Parathyroid adenoma (tissue), 2 donors: ENCODE measurements around the gene ALDH16A1.
A peak's percentile ranks its signal among the peaks of the same experiment; 100 is the strongest.

Experiments
- H2AFZ ChIP-seq: fragments of 300-600 bp; sonication (generic); one replicate; pipeline ENCODE4 v1.7.0; 2017; ENCODE audit warnings: antibody characterized with exemption, mild to moderate bottlenecking
- H3K27ac ChIP-seq: fragments of 300-600 bp; sonication (generic); one replicate; pipeline ENCODE4 v1.7.0; 2017
- H3K27me3 ChIP-seq: fragments of 300-600 bp; sonication (generic); one replicate; pipeline ENCODE4 v1.7.0; 2017; ENCODE audit warnings: low read length; ENCODE audit not compliant: control insufficient read depth, insufficient read depth
- H3K36me3 ChIP-seq: fragments of 300-600 bp; sonication (generic); one replicate; pipeline ENCODE4 v1.7.0; 2017; ENCODE audit warnings: low read length; ENCODE audit not compliant: control insufficient read depth, insufficient read depth
- H3K4me1 ChIP-seq: fragments of 300-600 bp; sonication (generic); one replicate; pipeline ENCODE4 v1.7.0; 2017; ENCODE audit warnings: control low read depth
- H3K4me2 ChIP-seq: fragments of 300-600 bp; sonication (generic); one replicate; pipeline ENCODE4 v1.7.0; 2017; ENCODE audit warnings: low read length
- H3K4me3 ChIP-seq: fragments of 300-600 bp; sonication (generic); one replicate; pipeline ENCODE4 v1.7.0; 2017; ENCODE audit warnings: low read depth, low read length
- H3K79me2 ChIP-seq: fragments of 300-600 bp; sonication (generic); one replicate; pipeline ENCODE4 v1.7.0; 2017; ENCODE audit warnings: control low read depth
- H3K9ac ChIP-seq: fragments of 300-600 bp; sonication (generic); one replicate; pipeline ENCODE4 v1.7.0; 2017; ENCODE audit warnings: mild to moderate bottlenecking
- H3K9me3 ChIP-seq: fragments of 300-600 bp; sonication (generic); one replicate; pipeline ENCODE4 v1.7.0; 2017; ENCODE audit warnings: low read length; ENCODE audit not compliant: control insufficient read depth
- TF ChIP-seq, protein P1 (sequence below): fragments of 300-600 bp; sonication (generic); IDR thresholded peaks from one replicate; pipeline ENCODE4 v1.7.0; 2017; ENCODE audit warnings: antibody characterized with exemption, mild to moderate bottlenecking
- donor health status: primary hyperparathyroidism.

ALDH16A1 gene

DNA sequence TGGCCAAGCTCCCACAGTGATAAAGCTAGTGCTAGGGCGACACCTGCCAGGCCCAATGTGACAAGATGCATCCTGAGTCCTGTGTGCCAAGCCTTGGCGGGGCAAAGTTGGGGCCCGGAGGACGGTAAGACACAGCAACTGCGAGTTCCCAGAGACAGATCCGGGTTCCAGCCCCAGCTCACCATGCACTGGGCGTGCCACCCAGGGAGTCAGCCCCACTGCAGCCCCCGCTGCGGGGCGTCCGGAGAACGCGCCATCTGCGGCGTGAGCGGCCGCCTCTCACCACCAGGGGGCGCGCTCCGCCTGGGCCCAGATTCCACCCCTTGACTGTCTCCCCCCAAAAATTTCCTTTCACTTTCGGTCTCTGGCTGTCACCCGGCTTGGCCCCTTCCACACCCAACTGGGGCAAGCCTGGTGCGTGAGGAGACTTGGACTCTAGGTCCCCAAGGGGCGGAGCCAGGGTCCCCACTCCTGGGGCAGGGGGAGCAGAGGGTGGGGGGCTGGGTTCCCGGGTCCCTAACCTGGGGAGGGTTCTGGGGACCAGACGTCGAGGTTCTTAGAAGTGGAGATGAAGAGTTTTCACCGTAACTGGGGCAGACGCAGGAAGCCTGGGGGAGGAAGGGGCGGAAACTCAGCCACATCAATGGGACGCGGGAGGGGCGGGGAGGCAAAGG, 21.0 kb downstream of the ALDH16A1 start, which contains the start of gene FLT3LG:
TSS of gene FLT3LG (plus strand) at position 348 of the 674 bp plus-strand sequence. CDS start 425 bp downstream, outside the sequence.
- H3K4me1 ChIP-seq, result peaks cover 4% of the 10 kb centered on the region
- peak within 1 kb of the TSS; percentile 99 for H3K4me2 ChIP-seq
- no peaks in the 10 kb centered on the region for H3K36me3 ChIP-seq
- H3K27me3 ChIP-seq, result no peaks in the 10 kb centered on the region
- H3K79me2 ChIP-seq, result no peaks in the 10 kb centered on the region
- peak within 1 kb of the TSS; percentile 25 for H3K9ac ChIP-seq
- H2AFZ ChIP-seq, result peak within 1 kb of the TSS; percentile 79
- no peaks in the 10 kb centered on the region for H3K9me3 ChIP-seq
- TF ChIP-seq, protein P1, sequence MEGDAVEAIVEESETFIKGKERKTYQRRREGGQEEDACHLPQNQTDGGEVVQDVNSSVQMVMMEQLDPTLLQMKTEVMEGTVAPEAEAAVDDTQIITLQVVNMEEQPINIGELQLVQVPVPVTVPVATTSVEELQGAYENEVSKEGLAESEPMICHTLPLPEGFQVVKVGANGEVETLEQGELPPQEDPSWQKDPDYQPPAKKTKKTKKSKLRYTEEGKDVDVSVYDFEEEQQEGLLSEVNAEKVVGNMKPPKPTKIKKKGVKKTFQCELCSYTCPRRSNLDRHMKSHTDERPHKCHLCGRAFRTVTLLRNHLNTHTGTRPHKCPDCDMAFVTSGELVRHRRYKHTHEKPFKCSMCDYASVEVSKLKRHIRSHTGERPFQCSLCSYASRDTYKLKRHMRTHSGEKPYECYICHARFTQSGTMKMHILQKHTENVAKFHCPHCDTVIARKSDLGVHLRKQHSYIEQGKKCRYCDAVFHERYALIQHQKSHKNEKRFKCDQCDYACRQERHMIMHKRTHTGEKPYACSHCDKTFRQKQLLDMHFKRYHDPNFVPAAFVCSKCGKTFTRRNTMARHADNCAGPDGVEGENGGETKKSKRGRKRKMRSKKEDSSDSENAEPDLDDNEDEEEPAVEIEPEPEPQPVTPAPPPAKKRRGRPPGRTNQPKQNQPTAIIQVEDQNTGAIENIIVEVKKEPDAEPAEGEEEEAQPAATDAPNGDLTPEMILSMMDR, result peak; percentile 99
- peak within 1 kb of the TSS; percentile 42 for H3K27ac ChIP-seq
- peak within 1 kb of the TSS; percentile 99 for H3K4me3 ChIP-seq

DNA sequence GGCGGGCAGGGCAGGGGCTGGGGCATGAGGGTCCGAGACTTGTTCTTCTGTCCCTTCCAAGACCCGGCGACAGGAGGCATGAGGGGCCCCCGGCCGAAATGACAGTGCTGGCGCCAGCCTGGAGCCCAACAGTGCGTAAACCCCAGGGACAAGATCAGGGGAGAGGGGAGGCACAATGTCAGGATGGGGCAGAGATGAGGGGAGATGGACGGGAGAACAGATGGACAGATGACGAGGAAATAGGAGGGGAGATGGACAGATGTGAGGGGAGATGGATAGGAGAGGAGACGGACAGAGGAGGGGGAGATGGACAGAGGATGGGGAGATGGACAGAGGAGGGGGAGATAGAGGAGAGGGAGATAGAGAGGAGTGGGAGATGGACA, 21.5 kb downstream of the ALDH16A1 start:
- H3K4me3 ChIP-seq, result peak overlapping the region; percentile 99
- H3K27ac ChIP-seq, result peak overlapping the region; percentile 42
- H3K9me3 ChIP-seq, result no peaks in the 10 kb centered on the region
- peak overlapping the region; percentile 99 for H3K4me2 ChIP-seq
- peak overlapping the region; percentile 79 for H2AFZ ChIP-seq
- no peaks in the 10 kb centered on the region for H3K27me3 ChIP-seq
- H3K36me3 ChIP-seq, result no peaks in the 10 kb centered on the region
- peaks cover 4% of the 10 kb centered on the region for H3K4me1 ChIP-seq
- H3K9ac ChIP-seq, result no peak overlapping the region
- TF ChIP-seq, protein P1, result no peak
- no peaks in the 10 kb centered on the region for H3K79me2 ChIP-seq

GRCh38 chr19:49475191-49475917, 22.3 kb downstream of the ALDH16A1 start:
- no peak overlapping the region for H3K4me2 ChIP-seq
- H3K36me3 ChIP-seq, result no peaks in the 10 kb centered on the region

DNA sequence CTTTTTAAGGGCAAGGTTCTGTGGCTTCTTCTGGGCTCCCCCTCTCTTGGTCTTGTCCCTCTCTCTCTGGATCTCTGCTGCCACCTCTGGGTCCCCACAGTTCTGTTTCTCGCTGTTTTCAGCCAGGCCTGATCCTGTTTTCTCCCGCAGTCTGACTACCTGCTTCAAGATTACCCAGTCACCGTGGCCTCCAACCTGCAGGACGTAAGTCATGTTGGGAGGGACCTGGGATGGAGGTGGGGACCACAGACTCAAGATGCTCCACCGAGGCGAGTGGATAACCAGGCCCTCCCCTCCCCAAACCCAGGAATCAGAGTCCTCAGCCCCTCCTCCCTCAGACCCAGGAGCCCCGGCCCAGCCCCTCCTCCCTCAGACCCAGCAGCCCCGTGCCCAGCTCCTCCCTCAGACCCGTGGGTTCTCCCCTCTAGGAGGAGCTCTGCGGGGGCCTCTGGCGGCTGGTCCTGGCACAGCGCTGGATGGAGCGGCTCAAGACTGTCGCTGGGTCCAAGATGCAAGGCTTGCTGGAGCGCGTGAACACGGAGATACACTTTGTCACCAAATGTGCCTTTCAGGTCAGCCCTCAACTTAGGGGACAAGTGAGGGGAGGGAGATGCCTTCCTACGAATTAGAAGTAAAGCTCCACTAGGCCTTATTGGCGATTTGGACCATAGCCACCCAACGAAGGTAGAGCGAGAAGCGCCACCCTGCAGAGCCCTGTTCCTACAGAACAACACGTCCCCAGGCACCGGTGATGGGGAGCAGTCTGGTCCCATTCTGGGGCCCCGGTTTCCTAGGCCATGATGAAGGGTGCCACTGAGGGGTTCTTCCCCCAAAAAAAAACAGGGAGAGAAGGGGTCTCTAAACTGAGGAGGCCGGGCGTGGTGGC, 23.2 kb downstream of the ALDH16A1 start:
- Histone ChIP-seq H3K27ac (no peak overlapping the region), H3K4me3 (no peak overlapping the region), H3K27me3 (no peaks in the 10 kb centered on the region), H3K4me1 (peaks cover 4% of the 10 kb centered on the region), H3K4me2 (no peak overlapping the region), H3K9me3 (no peaks in the 10 kb centered on the region), H3K36me3 (no peaks in the 10 kb centered on the region), H3K9ac (no peak overlapping the region), H2AFZ (no peak overlapping the region), H3K79me2 (no peaks in the 10 kb centered on the region)
- TF ChIP-seq, protein P1, result no peak

More at GRCh38 chr19:49475191-49475917, 22.3 kb downstream of the ALDH16A1 start:
- Histone ChIP-seq H3K27me3 (no peaks in the 10 kb centered on the region), H3K79me2 (no peaks in the 10 kb centered on the region), H3K9ac (no peak overlapping the region), H3K4me1 (peaks cover 4% of the 10 kb centered on the region), H3K4me3 (no peak overlapping the region), H2AFZ (no peak overlapping the region), H3K9me3 (no peaks in the 10 kb centered on the region), H3K27ac (no peak overlapping the region)
- TF ChIP-seq, protein P1, result no peak
